Activated CD4-positive, alpha-beta T cell treated with anti-CD3 and anti-CD28 coated beads for 36 hours (primary cell): ENCODE results near the gene RCAN1. TPM values are rescaled to one million over a fixed set of nuclear protein-coding genes. Genes with fewer than 3 reads are reported as not detected.
"Not testable (repeated sequence)": the region's sequence is repeated elsewhere in the genome, so short reads cannot be mapped to it uniquely, and the experiment has no call there.

ENCODE experiments used
- ATAC-seq: fragments of 200-7000 bp; cut with Tn5 transposase; one replicate; pipeline ENCODE4 v1.10.0; 2021; ENCODE audit warnings: mild to moderate bottlenecking, moderate library complexity
- CTCF ChIA-PET: fragments of 350-600 bp; sonication (Branson Sonifier 250); formaldehyde crosslinking; loops from one replicate; lab custom pipeline; 2021; ENCODE audit warnings: antibody characterized with exemption; lab: Charles Lee
- POLR2A ChIA-PET: fragments of 350-600 bp; sonication (Branson Sonifier 250); formaldehyde crosslinking; loops from one replicate; lab custom pipeline; 2021; ENCODE audit warnings: antibody characterized with exemption, inconsistent platforms; lab: Charles Lee
- DNase-seq: peaks from one replicate; pipeline ENCODE4 v3.0.0-alpha.2; 2020
- H3K27ac Mint-ChIP-seq: one replicate; pipeline ENCODE4 v1.8.0; 2021; ENCODE audit warnings: mixed read lengths
- H3K27me3 Mint-ChIP-seq: one replicate; pipeline ENCODE4 v1.8.0; 2021; ENCODE audit warnings: mixed read lengths
- H3K36me3 Mint-ChIP-seq: one replicate; pipeline ENCODE4 v1.8.0; 2021; ENCODE audit warnings: low read depth, mixed read lengths
- H3K4me1 Mint-ChIP-seq: one replicate; pipeline ENCODE4 v1.8.0; 2021; ENCODE audit warnings: mixed read lengths
- H3K4me3 Mint-ChIP-seq: one replicate; pipeline ENCODE4 v1.8.0; 2021; ENCODE audit warnings: mild to moderate bottlenecking, moderate library complexity, mixed read lengths
- H3K9me3 Mint-ChIP-seq: one replicate; pipeline ENCODE4 v1.8.0; 2021; ENCODE audit warnings: low read depth, mixed read lengths
- intact Hi-C, 2 experiments: fragments of 100-400 bp; cut with DNase I in 1 of 2; cut with micrococcal nuclease in 1 of 2; formaldehyde crosslinking; loops; one replicate each; pipeline versions ENCODE4 v1.14.2 to v1.15.1; 2022 to 2024; cut with DNase I, micrococcal nuclease
- total RNA-seq, 2 experiments: library from RNA; stranded (reverse); gene quantifications; one replicate each; pipeline ENCODE4 v1.2.3, GENCODE V29; 2021

RCAN1 gene
- total RNA-seq, 2 experiments from 2014 or later = 9.9 to 10.0 TPM

DNA sequence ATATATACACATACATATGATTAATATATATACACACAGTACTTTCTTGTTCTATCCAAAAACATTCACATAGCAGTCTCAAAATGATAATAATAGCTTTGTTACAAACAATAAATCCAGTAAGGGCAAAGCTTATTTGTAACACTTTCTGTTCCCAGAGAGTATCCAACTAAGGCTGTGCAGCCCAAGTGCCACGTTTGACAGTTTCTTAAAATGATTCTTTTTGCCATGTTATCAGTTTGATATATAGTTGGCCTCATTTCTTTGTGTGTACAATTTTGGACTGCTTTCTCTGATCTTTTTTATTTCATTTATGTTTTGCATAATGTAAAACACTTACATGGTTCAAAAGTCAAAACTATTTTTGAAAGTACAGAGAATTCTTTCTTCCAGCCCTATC, 114.7 kb downstream of the RCAN1 start:
- Mint-ChIP-seq H3K36me3 (peaks cover 1% of the 10 kb centered on the region), H3K4me1 (no peaks in the 10 kb centered on the region), H3K4me3 (no peak overlapping the region), H3K9me3 (peaks cover 17% of the 10 kb centered on the region), H3K27ac (no peak overlapping the region), H3K27me3 (peaks cover 6% of the 10 kb centered on the region)
- ATAC-seq (no peak), DNase-seq (no peak)
- intact Hi-C loops = no loop called here
- ChIA-PET POLR2A (no interaction called here), CTCF (interaction anchor here (1.0 kb wide), 1 partner anchor 10 kb away, joined by 4 read pairs; no protein-coding TSS in a partner anchor)

DNA sequence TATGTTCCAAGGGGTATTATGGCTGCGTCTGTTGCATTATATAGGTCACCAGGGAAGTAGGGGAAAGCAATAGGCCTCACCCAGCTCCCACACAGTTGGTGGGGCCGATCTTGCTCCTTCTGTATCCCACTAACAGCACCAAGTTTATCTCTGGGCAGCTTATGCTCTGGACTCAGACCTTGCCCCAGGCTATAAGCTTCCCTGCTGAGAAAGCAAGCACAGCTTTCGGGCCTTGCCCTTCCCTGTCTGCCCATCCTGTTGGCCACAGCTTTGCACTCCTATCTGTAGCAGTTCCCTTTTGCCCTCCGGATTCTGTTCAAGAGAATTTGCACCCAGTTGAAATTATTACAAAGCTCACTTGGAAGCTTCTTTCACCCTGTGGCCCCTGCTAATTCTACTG, 115.8 kb downstream of the RCAN1 start:
- ChIA-PET CTCF (interaction anchor here (0.6 to 1.0 kb wide), 2 partner anchors 11 to 77 kb away, joined by 3 to 4 read pairs; no protein-coding TSS in a partner anchor), POLR2A (no interaction called here)
- H3K27me3 Mint-ChIP-seq = peaks cover 6% of the 10 kb centered on the region
- intact Hi-C loops = no loop called here
- peaks cover 17% of the 10 kb centered on the region for H3K9me3 Mint-ChIP-seq
- ATAC-seq (no peak), DNase-seq (no peak)
- no peaks in the 10 kb centered on the region for H3K4me1 Mint-ChIP-seq
- no peak overlapping the region for H3K4me3 Mint-ChIP-seq
- H3K27ac Mint-ChIP-seq = no peak overlapping the region
- H3K36me3 Mint-ChIP-seq = peaks cover 1% of the 10 kb centered on the region

DNA sequence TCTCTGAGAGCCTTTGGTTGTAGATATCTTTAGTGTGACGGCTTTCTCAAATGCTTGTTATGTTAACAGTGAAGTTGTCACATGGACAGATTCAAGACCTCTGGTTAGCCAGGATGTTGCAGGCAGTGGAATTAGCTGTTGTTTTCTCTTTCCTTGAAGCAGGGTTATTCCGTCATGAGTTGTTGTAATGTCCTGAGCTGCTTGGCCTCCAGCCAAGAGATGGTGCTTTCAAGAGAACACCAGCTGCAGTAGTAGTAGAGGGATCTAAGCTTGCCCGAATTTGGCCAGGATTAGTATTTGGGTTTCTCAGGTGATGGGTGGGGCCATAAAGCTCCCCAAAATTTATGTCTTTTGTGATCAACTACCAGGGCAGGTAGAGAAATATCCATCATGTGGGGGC, 116.3 kb downstream of the RCAN1 start:
- POLR2A ChIA-PET = interaction anchor here (0.9 kb wide), 1 partner anchor 729 kb away, joined by 8 read pairs; no protein-coding TSS in a partner anchor
- Mint-ChIP-seq H3K27me3 (peaks cover 6% of the 10 kb centered on the region), H3K4me3 (no peak overlapping the region), H3K36me3 (peaks cover 1% of the 10 kb centered on the region), H3K4me1 (no peaks in the 10 kb centered on the region), H3K9me3 (peaks cover 17% of the 10 kb centered on the region), H3K27ac (no peak overlapping the region)
- ATAC-seq (no peak), DNase-seq (no peak)
- CTCF ChIA-PET = interaction anchor here (0.6 to 1.2 kb wide), 5 partner anchors 8 to 168 kb away, joined by 3 read pairs; no protein-coding TSS in a partner anchor
- intact Hi-C loops = no loop called here

DNA sequence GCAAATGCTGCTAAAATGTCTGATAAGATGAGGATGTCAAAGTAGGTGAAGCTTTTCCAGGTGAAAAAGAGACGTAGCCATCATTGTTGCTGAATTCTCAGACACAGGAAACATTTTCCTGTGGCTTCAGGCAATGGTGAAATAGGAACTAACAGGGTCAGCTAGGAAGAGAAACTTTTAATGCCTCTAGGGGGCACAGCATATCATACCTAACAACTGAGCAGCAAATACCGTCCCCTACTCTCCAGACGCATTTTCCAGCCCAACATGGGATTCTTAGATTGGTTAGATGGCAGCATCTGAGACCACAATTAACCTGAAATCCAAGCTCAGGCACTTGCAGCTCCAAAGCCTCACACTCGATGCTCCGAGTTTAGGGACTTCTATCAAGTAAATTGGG, 131.1 kb downstream of the RCAN1 start:
- H3K36me3 Mint-ChIP-seq, H3K4me3 Mint-ChIP-seq, POLR2A ChIA-PET, CTCF ChIA-PET, H3K27ac Mint-ChIP-seq, H3K4me1 Mint-ChIP-seq, H3K9me3 Mint-ChIP-seq, ATAC-seq, intact Hi-C loops, DNase-seq, H3K27me3 Mint-ChIP-seq: not testable (repeated sequence)

DNA sequence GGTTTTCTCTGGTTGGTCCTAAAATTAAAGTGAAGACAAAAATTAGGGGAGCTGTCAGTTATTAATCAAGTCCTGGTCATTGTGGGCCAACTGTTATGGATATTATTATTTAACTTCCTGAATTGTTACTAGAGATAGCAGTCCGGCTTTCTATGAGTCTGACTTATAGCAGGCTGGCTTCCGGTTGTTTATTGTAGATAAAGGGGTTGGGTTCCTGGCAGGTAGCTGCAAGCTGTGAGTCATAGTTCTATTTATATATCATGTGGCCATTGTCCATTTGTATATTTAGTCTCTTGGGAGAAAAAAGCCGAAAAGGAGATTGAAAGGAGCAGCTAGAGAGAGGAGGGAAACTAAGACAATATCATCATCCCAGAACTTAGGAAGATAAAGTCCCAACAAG, 131.5 kb downstream of the RCAN1 start:
- POLR2A ChIA-PET = not testable (repeated sequence)

DNA sequence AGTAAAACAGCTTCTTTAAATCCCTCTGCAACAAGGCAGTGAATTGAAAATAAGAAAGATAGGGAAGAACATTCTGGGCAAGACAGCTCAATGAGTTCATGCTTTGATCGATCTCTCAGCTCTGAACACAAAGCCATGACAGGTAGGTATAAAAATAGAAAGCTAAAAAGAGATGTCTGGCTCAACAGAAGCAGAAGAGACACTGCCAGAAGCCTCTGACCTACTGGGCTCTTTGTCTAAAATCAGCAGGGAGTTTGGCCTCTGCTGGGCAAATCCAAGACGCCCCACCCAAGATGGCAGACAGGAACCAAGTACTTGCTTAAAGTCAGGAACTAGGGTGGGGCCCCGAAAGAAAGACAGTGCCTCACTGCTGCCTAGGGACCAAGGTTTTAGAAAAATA, 147.6 kb downstream of the RCAN1 start:
- DNase-seq, POLR2A ChIA-PET, intact Hi-C loops, H3K36me3 Mint-ChIP-seq, ATAC-seq, H3K9me3 Mint-ChIP-seq, H3K27me3 Mint-ChIP-seq, H3K4me3 Mint-ChIP-seq, CTCF ChIA-PET, H3K4me1 Mint-ChIP-seq, H3K27ac Mint-ChIP-seq: not testable (repeated sequence)

More for the DNA sequence above, 131.5 kb downstream of the RCAN1 start:
- intact Hi-C loops, H3K9me3 Mint-ChIP-seq, H3K27ac Mint-ChIP-seq, ATAC-seq, H3K27me3 Mint-ChIP-seq, H3K4me3 Mint-ChIP-seq, CTCF ChIA-PET, H3K36me3 Mint-ChIP-seq, H3K4me1 Mint-ChIP-seq, DNase-seq: not testable (repeated sequence)

Other genes with a start within 250 kb of the RCAN1 start
- 1 to 10 TPM; 2.1 to 6.6 TPM for gene SMIM11, start 239.6 kb downstream of the RCAN1 start, total RNA-seq
- gene SMIM34, start 191.2 kb downstream of the RCAN1 start, total RNA-seq = not detected
- gene KCNE1, start 102.9 kb downstream of the RCAN1 start, total RNA-seq = under 1 TPM in 1 of 2 experiments, not detected in 1; 0.07 TPM
- under 1 TPM; 0.07 to 0.11 TPM for gene CLIC6, start 53.9 kb upstream of the RCAN1 start, total RNA-seq